Hepatocyte (in vitro differentiated cells): Measurements from ENCODE around the gene CARMIL1. TPM values are rescaled to one million over a fixed set of nuclear protein-coding genes. Genes with fewer than 3 reads are reported as not detected.

Experiments used
- DNase-seq: peaks from one replicate; pipeline ENCODE4 v3.0.0-alpha.2; 2016; ENCODE audit warnings: low spot score
- H2AFZ ChIP-seq: fragments of 200-600 bp; sonication (generic); 2 replicates; pipeline ENCODE4 v1.6.0; 2016; ENCODE audit warnings: antibody characterized with exemption, mild to moderate bottlenecking
- H3K27ac ChIP-seq: fragments of 200-600 bp; sonication (generic); 2 replicates; pipeline ENCODE4 v1.5.1; 2016; ENCODE audit warnings: mild to moderate bottlenecking
- H3K27me3 ChIP-seq: fragments of 200-600 bp; sonication (generic); 2 replicates; pipeline ENCODE4 v1.6.1; 2016
- H3K36me3 ChIP-seq: fragments of 200-600 bp; sonication (generic); replicated peaks from 2 replicates; pipeline ENCODE4 v1.5.1; 2016; ENCODE audit warnings: low read depth; ENCODE audit not compliant: insufficient read depth
- H3K4me1 ChIP-seq: fragments of 200-600 bp; sonication (generic); 2 replicates; pipeline ENCODE4 v1.5.1; 2016; ENCODE audit warnings: mild to moderate bottlenecking, moderate library complexity; ENCODE audit not compliant: insufficient read depth
- H3K4me2 ChIP-seq: fragments of 200-600 bp; sonication (generic); 2 replicates; pipeline ENCODE4 v1.6.0; 2016
- H3K4me3 ChIP-seq: fragments of 200-600 bp; sonication (generic); 2 replicates; pipeline ENCODE4 v1.5.1; 2016; ENCODE audit warnings: mild to moderate bottlenecking
- H3K79me2 ChIP-seq: fragments of 200-600 bp; sonication (generic); 2 replicates; pipeline ENCODE4 v1.6.0; 2017; ENCODE audit warnings: mild to moderate bottlenecking
- H3K9me2 ChIP-seq: fragments of 200-600 bp; sonication (generic); replicated peaks from 2 replicates; pipeline ENCODE4 v1.6.0; 2017; ENCODE audit warnings: mild to moderate bottlenecking; ENCODE audit not compliant: insufficient read depth
- H3K9me3 ChIP-seq: fragments of 200-600 bp; sonication (generic); 2 replicates; pipeline ENCODE4 v1.5.1; 2016; ENCODE audit warnings: low read depth, mild to moderate bottlenecking
- H4K20me1 ChIP-seq: fragments of 200-600 bp; sonication (generic); 2 replicates; pipeline ENCODE4 v1.6.0; 2016; ENCODE audit warnings: mild to moderate bottlenecking; ENCODE audit not compliant: insufficient read depth, poor library complexity, severe bottlenecking
- EZH2 ChIP-seq: fragments of 200-600 bp; sonication (generic); IDR thresholded peaks from 2 replicates; pipeline ENCODE4 v1.6.1; 2016; ENCODE audit warnings: antibody characterized with exemption, mild to moderate bottlenecking, borderline replicate concordance
- EZH2phosphoT487 ChIP-seq: fragments of 200-600 bp; sonication (generic); IDR thresholded peaks from one replicate; pipeline ENCODE4 v1.6.1; 2018; ENCODE audit warnings: antibody characterized with exemption, mild to moderate bottlenecking, low read depth, moderate library complexity; ENCODE audit not compliant: unreplicated experiment, severe bottlenecking
- WGBS: methylation state at CpG from one replicate; pipeline ENCODE4 v1.1.6; 2016; ENCODE audit warnings: low lambda C conversion rate; ENCODE audit errors: missing lambda C conversion rate; 5-methylcytosine and 5-hydroxymethylcytosine counted together
- polyA plus RNA-seq: library from polyadenylated mRNA; unstranded; fragments of >200 nt; fragmentation: Nextera tagmentation; extraction: Ambion mirVana; gene quantifications from 2 replicates; pipeline ENCODE4 v1.2.1, GENCODE V29; 2016
- total RNA-seq: library from RNA; depleted of rRNA; stranded (reverse); fragments of >200 nt; gene quantifications from 2 replicates; pipeline ENCODE4 v1.2.3, GENCODE V29; 2014
- TF ChIP-seq, protein P1 (sequence below): fragments of 200-600 bp; sonication (generic); IDR thresholded peaks from 2 replicates; pipeline ENCODE4 v1.5.1; 2016; ENCODE audit warnings: antibody characterized with exemption, mild to moderate bottlenecking; ENCODE audit not compliant: poor library complexity

CARMIL1 gene
- total and polyA plus RNA-seq, 2 experiments from 2014 or later, result 19.5 to 40.6 TPM

GRCh38 chr6:25456249-25457040 is 177.3 kb downstream of the CARMIL1 start:
- DNase-seq, result no peak
- no peak overlapping the region for H2AFZ ChIP-seq
- 84% methylated on average over 3 of the region's 3 CpGs for WGBS
- H3K4me2 ChIP-seq, result no peak overlapping the region
- no peaks in the 10 kb centered on the region for H4K20me1 ChIP-seq
- no peaks in the 10 kb centered on the region for H3K36me3 ChIP-seq
- TF ChIP-seq, protein P1, sequence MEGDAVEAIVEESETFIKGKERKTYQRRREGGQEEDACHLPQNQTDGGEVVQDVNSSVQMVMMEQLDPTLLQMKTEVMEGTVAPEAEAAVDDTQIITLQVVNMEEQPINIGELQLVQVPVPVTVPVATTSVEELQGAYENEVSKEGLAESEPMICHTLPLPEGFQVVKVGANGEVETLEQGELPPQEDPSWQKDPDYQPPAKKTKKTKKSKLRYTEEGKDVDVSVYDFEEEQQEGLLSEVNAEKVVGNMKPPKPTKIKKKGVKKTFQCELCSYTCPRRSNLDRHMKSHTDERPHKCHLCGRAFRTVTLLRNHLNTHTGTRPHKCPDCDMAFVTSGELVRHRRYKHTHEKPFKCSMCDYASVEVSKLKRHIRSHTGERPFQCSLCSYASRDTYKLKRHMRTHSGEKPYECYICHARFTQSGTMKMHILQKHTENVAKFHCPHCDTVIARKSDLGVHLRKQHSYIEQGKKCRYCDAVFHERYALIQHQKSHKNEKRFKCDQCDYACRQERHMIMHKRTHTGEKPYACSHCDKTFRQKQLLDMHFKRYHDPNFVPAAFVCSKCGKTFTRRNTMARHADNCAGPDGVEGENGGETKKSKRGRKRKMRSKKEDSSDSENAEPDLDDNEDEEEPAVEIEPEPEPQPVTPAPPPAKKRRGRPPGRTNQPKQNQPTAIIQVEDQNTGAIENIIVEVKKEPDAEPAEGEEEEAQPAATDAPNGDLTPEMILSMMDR, result no peak
- no peak for TF ChIP-seq EZH2
- TF ChIP-seq EZH2phosphoT487, result no peak
- no peaks in the 10 kb centered on the region for H3K9me2 ChIP-seq
- no peaks in the 10 kb centered on the region for H3K4me1 ChIP-seq
- H3K27me3 ChIP-seq, result no peaks in the 10 kb centered on the region
- H3K27ac ChIP-seq, result no peak overlapping the region
- no peak overlapping the region for H3K4me3 ChIP-seq
- H3K79me2 ChIP-seq, result no peaks in the 10 kb centered on the region
- H3K9me3 ChIP-seq, result no peaks in the 10 kb centered on the region

DNA sequence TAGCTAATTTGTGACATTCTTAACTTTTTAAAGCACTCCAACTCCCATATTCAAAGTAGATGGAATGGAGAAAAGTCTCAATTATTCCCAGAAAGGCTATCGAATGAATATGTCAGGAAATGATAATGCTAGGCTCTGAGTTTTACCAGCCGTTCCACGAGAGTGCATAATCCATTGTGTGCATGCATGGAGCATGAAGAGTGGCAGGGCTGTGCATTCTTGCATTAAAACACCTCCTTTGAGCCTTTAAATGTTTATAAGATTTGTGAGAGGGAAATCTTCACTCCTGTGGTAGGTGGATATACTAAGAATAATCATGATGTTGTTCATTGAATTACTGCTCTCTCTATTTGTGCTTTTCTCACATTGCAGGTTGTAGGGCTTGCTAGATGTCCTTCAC is 178.3 kb downstream of the CARMIL1 start:
- Histone ChIP-seq H3K9me2 (no peaks in the 10 kb centered on the region), H2AFZ (no peak overlapping the region), H4K20me1 (no peaks in the 10 kb centered on the region), H3K79me2 (no peaks in the 10 kb centered on the region), H3K9me3 (no peaks in the 10 kb centered on the region), H3K4me1 (no peaks in the 10 kb centered on the region), H3K4me2 (no peak overlapping the region), H3K27me3 (no peaks in the 10 kb centered on the region), H3K4me3 (no peak overlapping the region), H3K36me3 (no peaks in the 10 kb centered on the region), H3K27ac (no peak overlapping the region)
- DNase-seq, result no peak
- no peak for TF ChIP-seq EZH2
- TF ChIP-seq, protein P1, result no peak
- WGBS, result 75% methylated on average over 3 of the region's 3 CpGs

DNA sequence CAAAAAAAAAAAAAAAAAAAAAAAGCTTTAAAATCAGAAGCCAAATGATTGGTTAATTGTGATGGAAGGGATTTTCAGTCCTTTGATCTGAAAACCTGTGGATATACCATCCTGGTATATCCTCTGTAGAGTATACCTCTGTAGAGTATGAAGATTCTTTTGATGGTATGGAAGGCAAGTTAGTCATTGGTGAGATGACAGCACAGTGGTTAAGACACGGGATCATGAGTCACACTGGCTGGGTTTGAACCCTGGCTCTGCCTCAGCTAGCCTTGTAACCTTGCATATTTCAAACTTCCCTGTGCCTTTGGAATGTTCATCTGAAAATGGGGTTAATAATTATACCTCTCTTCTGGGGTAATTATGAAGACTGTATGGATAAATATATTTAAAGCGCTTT is 179.3 kb downstream of the CARMIL1 start:
- no peaks in the 10 kb centered on the region for H3K9me3 ChIP-seq
- no peaks in the 10 kb centered on the region for H3K4me1 ChIP-seq
- DNase-seq, result peak; percentile 18
- H3K36me3 ChIP-seq, result no peaks in the 10 kb centered on the region
- 84% methylated on average over 2 of the region's 2 CpGs for WGBS
- no peak overlapping the region for H2AFZ ChIP-seq
- no peaks in the 10 kb centered on the region for H3K27me3 ChIP-seq
- H4K20me1 ChIP-seq, result no peaks in the 10 kb centered on the region
- no peaks in the 10 kb centered on the region for H3K9me2 ChIP-seq
- H3K79me2 ChIP-seq, result no peaks in the 10 kb centered on the region
- H3K27ac ChIP-seq, result no peak overlapping the region
- no peak overlapping the region for H3K4me2 ChIP-seq
- TF ChIP-seq EZH2phosphoT487 (no peak), EZH2 (no peak)
- TF ChIP-seq, protein P1, result no peak
- no peak overlapping the region for H3K4me3 ChIP-seq
